ENCODE measurements around the gene ZXDB.
A peak's percentile ranks its signal among the peaks of the same experiment; 100 is the strongest.
"Not testable (repeated sequence)": the region's sequence is repeated elsewhere in the genome, so short reads cannot be mapped to it uniquely, and the experiment has no call there.

The ZXDB gene

DNA sequence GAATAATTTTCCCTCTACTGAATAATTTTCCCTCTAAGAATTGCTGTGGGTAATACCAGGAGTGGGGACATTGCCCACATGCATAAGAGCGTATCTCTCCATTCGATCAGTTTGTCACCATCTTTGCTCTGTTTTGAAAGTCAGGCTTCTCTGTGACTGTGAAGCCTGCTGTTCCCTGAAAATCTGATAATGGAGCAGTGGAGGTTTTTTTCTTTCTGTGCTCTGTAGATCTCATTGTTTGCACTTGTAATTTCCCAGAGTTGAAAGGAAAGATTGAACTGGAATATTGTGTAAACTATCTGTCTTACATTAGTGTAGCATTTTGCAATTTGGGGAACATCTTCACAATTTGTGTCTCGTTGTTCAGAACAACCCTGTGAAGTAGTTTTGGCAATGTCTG, 4.3 kb downstream of the ZXDB start:
- Histone ChIP-seq H3K36me3 (ENCODE audit: control insufficient read depth, insufficient read depth, low read length) (no peaks in the 10 kb centered on the region), H3K9me3 (ENCODE audit: control insufficient read depth, low read length) (no peaks in the 10 kb centered on the region), H3K4me1 (ENCODE audit: control insufficient read depth, insufficient read depth, low read length, poor library complexity, severe bottlenecking) (peaks cover 13% of the 10 kb centered on the region), H3K27ac (ENCODE audit: low read depth, low read length, severe bottlenecking) (peak overlapping the region; percentile 10), H3K4me3 (ENCODE audit: extremely low read depth, insufficient read depth, low read length, poor library complexity, severe bottlenecking) (peak overlapping the region; percentile 1)
- WGBS, 2 experiments (ENCODE audit: insufficient coverage in 2 of 2), result no CpG with 5 or more reads among the region's 3 CpGs

DNA sequence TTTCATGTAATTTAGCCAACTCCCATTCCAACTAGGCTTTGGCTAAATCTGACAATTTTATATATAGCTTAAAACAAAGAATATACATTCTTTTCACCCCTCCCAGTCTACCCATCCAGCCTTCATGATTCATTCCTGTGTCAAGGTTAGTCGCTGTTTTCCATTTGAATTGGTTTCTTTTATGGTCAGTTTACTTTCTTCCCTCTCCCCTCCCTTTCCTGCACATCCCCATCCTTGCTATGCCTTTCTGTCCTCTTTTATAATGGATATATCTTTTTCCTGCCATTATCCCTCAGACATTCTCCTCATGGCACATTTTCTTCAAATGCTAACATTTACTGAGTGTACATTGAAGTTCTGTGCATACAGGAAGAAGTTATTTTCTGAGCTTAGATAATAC, 4.7 kb downstream of the ZXDB start:
- peaks cover 13% of the 10 kb centered on the region for H3K4me1 ChIP-seq (ENCODE audit: control insufficient read depth, insufficient read depth, low read length, poor library complexity, severe bottlenecking)
- WGBS, 2 experiments (ENCODE audit: insufficient coverage in 2 of 2), result no CpG with 5 or more reads among the region's 1 CpG
- no peaks in the 10 kb centered on the region for H3K36me3 ChIP-seq (ENCODE audit: control insufficient read depth, insufficient read depth, low read length)
- H3K9me3 ChIP-seq (ENCODE audit: control insufficient read depth, low read length), result no peaks in the 10 kb centered on the region
- H3K27ac ChIP-seq (ENCODE audit: low read depth, low read length, severe bottlenecking), result peak overlapping the region; percentile 16
- peak overlapping the region; percentile 1 for H3K4me3 ChIP-seq (ENCODE audit: extremely low read depth, insufficient read depth, low read length, poor library complexity, severe bottlenecking)

DNA sequence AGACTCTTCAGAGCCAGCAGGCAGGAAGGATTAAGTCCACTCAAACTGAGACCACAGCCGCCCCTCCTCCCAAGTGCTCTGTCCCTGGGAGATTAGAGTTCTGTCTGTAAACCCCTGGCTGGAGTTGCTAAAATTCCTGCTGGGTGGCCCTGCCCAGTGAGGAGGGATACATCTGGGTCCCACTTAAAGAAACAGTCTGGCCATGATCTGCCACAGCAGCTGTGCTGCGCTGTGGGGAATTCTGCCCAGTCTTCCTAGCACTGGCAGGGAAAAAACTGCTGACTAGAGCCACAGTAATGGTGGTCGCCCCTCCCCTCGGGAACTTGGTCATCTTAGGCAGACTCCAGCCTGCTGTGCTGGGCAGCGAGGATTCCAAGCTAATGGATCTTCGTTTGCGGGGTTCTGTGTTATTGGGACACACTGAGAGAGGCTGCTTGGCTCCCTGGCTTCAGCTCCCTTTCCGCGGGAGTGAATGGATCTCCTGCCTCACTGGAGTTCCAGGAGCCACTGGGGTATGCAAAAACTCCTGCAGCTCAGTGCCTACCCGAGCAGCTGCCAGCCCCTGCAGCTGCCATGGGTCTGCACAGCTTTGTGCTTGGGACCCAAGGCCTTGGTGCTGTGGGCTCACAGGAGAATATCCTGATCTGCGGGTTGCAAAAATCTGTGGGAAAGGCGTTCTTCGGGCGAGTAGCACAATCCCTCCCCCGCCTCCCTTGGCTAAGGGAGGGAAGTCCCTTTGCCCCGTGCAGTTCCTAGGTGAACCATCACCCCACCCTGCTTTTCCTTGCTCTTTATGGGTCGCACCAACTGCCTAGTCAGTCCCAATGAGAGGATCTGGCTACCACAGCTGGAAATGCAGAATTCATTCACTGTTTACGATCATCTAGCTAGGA, 15.7 kb downstream of the ZXDB start:
- no peak overlapping the region for H3K4me3 ChIP-seq (ENCODE audit: extremely low read depth, insufficient read depth, low read length, poor library complexity, severe bottlenecking)
- no peaks in the 10 kb centered on the region for H3K36me3 ChIP-seq (ENCODE audit: control insufficient read depth, insufficient read depth, low read length)
- H3K4me1 ChIP-seq (ENCODE audit: control insufficient read depth, insufficient read depth, low read length, poor library complexity, severe bottlenecking), result peaks cover 5% of the 10 kb centered on the region
- H3K27ac ChIP-seq (ENCODE audit: low read depth, low read length, severe bottlenecking), result no peak overlapping the region
- 59 to 100% methylated on average over 2 to 9 of the region's 18 CpGs for WGBS, 2 experiments (ENCODE audit: insufficient coverage in 2 of 2)
- no peaks in the 10 kb centered on the region for H3K9me3 ChIP-seq (ENCODE audit: control insufficient read depth, low read length)

DNA sequence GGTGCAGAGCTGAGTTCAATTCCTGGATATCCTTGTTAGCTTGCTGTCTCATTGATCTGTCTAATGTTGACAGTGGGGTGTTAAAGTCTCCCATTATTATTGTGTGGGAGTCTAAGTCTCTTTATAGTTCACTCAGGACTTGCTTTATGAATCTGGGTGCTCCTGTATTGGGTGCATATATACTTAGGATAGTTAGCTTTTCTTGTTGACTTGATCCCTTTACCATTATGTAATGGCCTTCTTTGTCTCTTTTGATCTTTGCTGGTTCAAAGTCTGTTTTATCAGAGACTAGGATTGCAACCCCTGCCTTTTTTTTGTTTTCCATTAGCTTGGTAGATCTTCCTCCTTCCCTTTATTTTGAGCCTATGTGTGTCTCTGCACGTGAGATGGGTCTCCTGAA, 21.5 kb downstream of the ZXDB start:
- H3K36me3 ChIP-seq (ENCODE audit: control insufficient read depth, insufficient read depth, low read length); H3K4me1 ChIP-seq (ENCODE audit: control insufficient read depth, insufficient read depth, low read length, poor library complexity, severe bottlenecking); H3K9me3 ChIP-seq (ENCODE audit: control insufficient read depth, low read length); H3K4me3 ChIP-seq (ENCODE audit: extremely low read depth, insufficient read depth, low read length, poor library complexity, severe bottlenecking); H3K27ac ChIP-seq (ENCODE audit: low read depth, low read length, severe bottlenecking): not testable (repeated sequence)
- no CpG with 5 or more reads among the region's 1 CpG for WGBS, 2 experiments (ENCODE audit: insufficient coverage in 2 of 2)

DNA sequence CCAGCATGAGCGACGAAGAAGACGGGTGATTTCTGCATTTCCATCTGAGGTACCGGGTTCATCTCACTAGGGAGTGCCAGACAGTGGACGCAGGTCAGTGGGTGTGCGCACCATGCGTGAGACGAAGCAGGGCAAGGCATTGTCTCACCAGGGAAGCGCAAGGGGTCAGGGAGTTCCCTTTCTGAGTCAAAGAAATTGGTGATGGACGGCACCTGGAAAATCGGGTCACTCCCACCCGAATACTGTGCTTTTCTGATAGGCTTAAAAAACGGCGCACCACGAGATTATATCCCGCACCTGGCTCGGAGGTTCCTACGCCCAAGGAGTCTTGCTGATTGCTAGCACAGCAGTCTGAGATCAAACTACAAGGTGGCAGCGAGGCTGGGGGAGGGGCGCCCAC, 37.6 kb downstream of the ZXDB start:
- not testable (repeated sequence) for H3K36me3 ChIP-seq (ENCODE audit: control insufficient read depth, insufficient read depth, low read length); H3K9me3 ChIP-seq (ENCODE audit: control insufficient read depth, low read length); H3K27ac ChIP-seq (ENCODE audit: low read depth, low read length, severe bottlenecking); H3K4me3 ChIP-seq (ENCODE audit: extremely low read depth, insufficient read depth, low read length, poor library complexity, severe bottlenecking); H3K4me1 ChIP-seq (ENCODE audit: control insufficient read depth, insufficient read depth, low read length, poor library complexity, severe bottlenecking)
- WGBS, 2 experiments (ENCODE audit: insufficient coverage in 2 of 2), result 77 to 92% methylated on average over 10 to 20 of the region's 20 CpGs

DNA sequence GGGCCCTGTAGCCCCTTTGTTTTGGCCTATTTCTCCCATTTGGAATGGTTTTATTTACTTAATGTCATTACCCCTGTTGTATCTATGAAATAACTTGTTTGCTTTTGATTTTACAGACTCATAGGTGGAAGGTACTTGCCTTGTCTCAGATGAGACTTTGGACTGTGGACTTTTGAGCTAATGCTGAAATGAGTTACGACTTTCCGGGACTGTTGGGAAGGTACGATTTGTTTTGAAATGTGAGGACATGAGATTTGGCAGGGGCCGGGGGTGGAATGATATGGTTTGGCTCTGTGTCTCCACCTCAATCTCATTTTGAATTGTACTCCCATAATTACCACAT, 48.8 kb downstream of the ZXDB start:
- Histone ChIP-seq H3K27ac (ENCODE audit: low read depth, low read length, severe bottlenecking) (no peak overlapping the region), H3K36me3 (ENCODE audit: control insufficient read depth, insufficient read depth, low read length) (no peaks in the 10 kb centered on the region), H3K4me1 (ENCODE audit: control insufficient read depth, insufficient read depth, low read length, poor library complexity, severe bottlenecking) (no peaks in the 10 kb centered on the region), H3K4me3 (ENCODE audit: extremely low read depth, insufficient read depth, low read length, poor library complexity, severe bottlenecking) (no peak overlapping the region), H3K9me3 (ENCODE audit: control insufficient read depth, low read length) (no peaks in the 10 kb centered on the region)
- WGBS, 2 experiments (ENCODE audit: insufficient coverage in 2 of 2), result no CpG with 5 or more reads among the region's 4 CpGs

DNA sequence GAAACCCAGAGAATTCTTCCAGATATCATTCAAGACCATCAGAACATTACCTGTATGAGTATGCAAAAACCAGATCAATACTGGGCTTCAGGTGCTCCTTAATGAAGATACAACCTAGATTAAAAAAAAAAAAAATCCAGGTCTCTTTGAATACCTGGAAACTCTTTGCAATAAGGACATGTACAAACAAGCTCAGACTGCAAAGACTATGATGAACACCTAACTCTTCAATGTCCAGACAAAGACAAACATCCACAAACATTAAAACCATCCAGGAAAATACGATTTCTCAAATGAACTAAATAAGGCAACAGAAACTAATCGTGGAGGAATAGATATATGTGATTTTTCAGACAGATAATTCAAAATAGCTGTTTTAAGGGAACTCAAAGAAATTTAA, 49.5 kb downstream of the ZXDB start:
- WGBS, 2 experiments (ENCODE audit: insufficient coverage in 2 of 2), result no CpG with 5 or more reads among the region's 2 CpGs
- no peak overlapping the region for H3K27ac ChIP-seq (ENCODE audit: low read depth, low read length, severe bottlenecking)
- no peaks in the 10 kb centered on the region for H3K9me3 ChIP-seq (ENCODE audit: control insufficient read depth, low read length)

DNA sequence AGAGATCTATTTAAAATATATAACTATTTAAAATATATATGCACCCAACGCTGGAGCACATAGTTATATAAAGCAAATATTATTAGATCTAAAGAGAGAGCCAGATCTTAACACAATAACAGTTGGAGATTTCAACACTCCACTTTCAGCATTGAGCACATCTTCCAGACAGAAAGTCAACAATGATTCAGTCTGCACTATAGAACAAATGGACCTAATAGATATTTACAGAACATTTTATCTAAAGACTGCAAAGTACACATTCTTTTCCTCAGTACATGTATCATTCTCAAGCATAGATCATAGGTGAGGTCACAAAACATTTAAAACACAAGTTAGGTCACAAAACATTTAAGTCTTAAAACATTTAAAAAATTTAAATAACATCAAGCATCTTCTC, 51.9 kb downstream of the ZXDB start:
- Histone ChIP-seq H3K9me3 (ENCODE audit: control insufficient read depth, low read length) (no peaks in the 10 kb centered on the region), H3K4me1 (ENCODE audit: control insufficient read depth, insufficient read depth, low read length, poor library complexity, severe bottlenecking) (no peaks in the 10 kb centered on the region), H3K4me3 (ENCODE audit: extremely low read depth, insufficient read depth, low read length, poor library complexity, severe bottlenecking) (no peak overlapping the region), H3K36me3 (ENCODE audit: control insufficient read depth, insufficient read depth, low read length) (no peaks in the 10 kb centered on the region), H3K27ac (ENCODE audit: low read depth, low read length, severe bottlenecking) (no peak overlapping the region)
- WGBS, 2 experiments (ENCODE audit: insufficient coverage in 2 of 2), result no CpG with 5 or more reads among the region's 1 CpG

More for the DNA sequence above, 49.5 kb downstream of the ZXDB start:
- H3K4me1 ChIP-seq (ENCODE audit: control insufficient read depth, insufficient read depth, low read length, poor library complexity, severe bottlenecking), result no peaks in the 10 kb centered on the region
- no peak overlapping the region for H3K4me3 ChIP-seq (ENCODE audit: extremely low read depth, insufficient read depth, low read length, poor library complexity, severe bottlenecking)
- H3K36me3 ChIP-seq (ENCODE audit: control insufficient read depth, insufficient read depth, low read length), result no peaks in the 10 kb centered on the region

DNA sequence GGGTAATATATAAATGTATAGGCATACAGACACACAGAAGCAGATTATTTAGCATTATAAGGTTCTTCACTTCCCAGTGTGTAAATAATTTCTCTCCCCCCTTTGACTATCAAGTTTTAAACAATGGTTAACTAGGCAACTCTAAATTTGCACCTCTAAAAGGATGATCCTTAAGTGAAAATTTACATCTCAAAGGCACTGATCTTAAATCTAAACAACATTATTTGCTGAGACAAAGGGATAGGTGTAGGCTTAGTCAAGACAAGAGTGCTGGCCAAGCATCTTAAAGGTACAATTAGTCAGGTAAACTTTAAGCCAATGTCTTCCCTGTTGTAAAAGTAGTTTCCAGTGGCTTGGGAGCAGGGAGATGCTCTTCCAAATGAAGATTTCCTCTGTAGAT, 55.2 kb downstream of the ZXDB start:
- Histone ChIP-seq H3K4me3 (ENCODE audit: extremely low read depth, insufficient read depth, low read length, poor library complexity, severe bottlenecking) (no peak overlapping the region), H3K27ac (ENCODE audit: low read depth, low read length, severe bottlenecking) (no peak overlapping the region), H3K9me3 (ENCODE audit: control insufficient read depth, low read length) (no peaks in the 10 kb centered on the region), H3K4me1 (ENCODE audit: control insufficient read depth, insufficient read depth, low read length, poor library complexity, severe bottlenecking) (no peaks in the 10 kb centered on the region), H3K36me3 (ENCODE audit: control insufficient read depth, insufficient read depth, low read length) (no peaks in the 10 kb centered on the region)

Data from mesodermal cell (in vitro differentiated cells).